Measurements from ENCODE around the gene NUDT21. TPM values are rescaled to one million over a fixed set of nuclear protein-coding genes. Genes with fewer than 3 reads are reported as not detected.
"Not testable (repeated sequence)": the region's sequence is repeated elsewhere in the genome, so short reads cannot be mapped to it uniquely, and the experiment has no call there.

Gene NUDT21
- total RNA-seq, 4 donors from 2014 or later: 24.3 to 71.5 (median 35.9) TPM

DNA sequence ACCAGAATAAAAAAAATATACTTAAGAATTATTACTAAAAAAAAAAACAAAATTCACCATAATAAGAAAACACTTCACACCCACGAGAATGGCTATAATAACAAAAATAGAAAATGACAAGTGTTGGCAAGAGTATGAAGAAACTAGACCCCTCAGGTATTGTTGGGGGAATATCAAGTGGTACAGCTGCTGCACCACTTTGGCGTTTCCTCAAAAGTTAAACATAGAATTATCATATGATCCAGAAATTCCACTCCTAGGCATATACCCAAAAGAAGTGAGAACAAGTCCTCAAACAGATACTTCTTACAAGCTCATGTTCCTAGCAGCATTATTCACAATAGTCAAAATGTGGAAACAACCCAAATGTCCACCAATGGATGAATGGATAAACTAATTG lies 52.1 kb downstream of the NUDT21 start:
- intact Hi-C loops (cut with DNase I; ENCODE audit: low total_unique reads) (no loop called here), in situ Hi-C loops (cut with MboI; ENCODE audit: low sequenced_read_pairs in 4 of 4) (no loop called here)
- TF ChIP-seq CTCF (IDR thresholded peaks at IDR 0.05 in 4 of 5, conservative IDR thresholded peaks at IDR 0.05 in 1 of 5) (no peak), POLR2A (IDR thresholded peaks at IDR 0.05) (no peak)
- ATAC-seq (peak; percentile 89 to 90), DNase-seq (peak in 1 of 2 donors; percentile 45)
- Histone ChIP-seq H3K9me3 (no peaks in the 10 kb centered on the region), H3K4me3 (no peak overlapping the region), H3K27me3 (no peaks in the 10 kb centered on the region), H3K27ac (peak overlapping the region; percentile 80 to 90 (median 90)), H3K36me3 (peaks cover 6 to 36% of the 10 kb centered on the region in 2 donors), H3K4me1 (peaks cover 26 to 28% of the 10 kb centered on the region in 2 donors)

DNA sequence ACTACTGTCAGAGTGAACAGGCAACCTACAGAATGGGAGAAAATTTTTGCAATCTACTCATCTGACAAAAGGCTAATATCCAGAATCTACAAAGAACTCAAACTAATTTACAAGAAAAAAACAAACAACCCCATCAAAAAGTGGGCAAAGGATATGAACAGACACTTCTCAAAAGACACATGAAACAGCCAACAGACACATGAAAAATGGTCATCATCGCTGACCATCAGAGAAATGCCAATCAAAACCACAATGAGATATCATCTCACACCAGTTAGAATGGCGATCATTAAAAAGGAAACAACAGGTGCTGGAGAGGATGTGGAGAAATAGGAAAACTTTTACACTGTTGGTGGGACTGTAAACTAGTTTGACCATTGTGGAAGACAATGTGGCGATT lies 54.4 kb downstream of the NUDT21 start:
- in situ Hi-C loops (cut with MboI; ENCODE audit: low sequenced_read_pairs in 4 of 4); DNase-seq; ATAC-seq; H3K4me3 ChIP-seq; H3K27me3 ChIP-seq; H3K9me3 ChIP-seq; intact Hi-C loops (cut with DNase I; ENCODE audit: low total_unique reads): not testable (repeated sequence)
- peak overlapping the region in 3 of 4 donors; percentile 49 to 69 (median 55) for H3K27ac ChIP-seq
- H3K4me1 ChIP-seq: peaks cover 23 to 26% of the 10 kb centered on the region in 2 donors
- peaks cover 0 to 16% of the 10 kb centered on the region in 2 donors for H3K36me3 ChIP-seq

- TF ChIP-seq POLR2A (IDR thresholded peaks at IDR 0.05) (no peak), CTCF (IDR thresholded peaks at IDR 0.05 in 4 of 5, conservative IDR thresholded peaks at IDR 0.05 in 1 of 5) (no peak)
- H3K4me1 ChIP-seq: peaks cover 0 to 8% of the 10 kb centered on the region in 2 donors
- intact Hi-C loops (cut with DNase I; ENCODE audit: low total_unique reads): no loop called here
- no peaks in the 10 kb centered on the region for H3K27me3 ChIP-seq
- H3K4me3 ChIP-seq: no peak overlapping the region
- peaks cover 6 to 58% of the 10 kb centered on the region in 2 donors for H3K36me3 ChIP-seq
- H3K27ac ChIP-seq: peak overlapping the region in 1 of 4 donors; percentile 16
- in situ Hi-C loops (cut with MboI; ENCODE audit: low sequenced_read_pairs in 4 of 4): no loop called here
- DNase-seq (no peak), ATAC-seq (peak in 1 of 2 donors; percentile 78)
- H3K9me3 ChIP-seq: no peaks in the 10 kb centered on the region
Measured at GRCh38 chr16:56389554-56389953, 61.6 kb downstream of the NUDT21 start.

- DNase-seq (no peak), ATAC-seq (no peak)
- H3K9me3 ChIP-seq: no peaks in the 10 kb centered on the region
- TF ChIP-seq CTCF (IDR thresholded peaks at IDR 0.05 in 4 of 5, conservative IDR thresholded peaks at IDR 0.05 in 1 of 5) (no peak), POLR2A (IDR thresholded peaks at IDR 0.05) (no peak)
- H3K4me3 ChIP-seq: no peak overlapping the region
- in situ Hi-C loops (cut with MboI; ENCODE audit: low sequenced_read_pairs in 4 of 4): no loop called here
- peaks cover 6 to 70% of the 10 kb centered on the region in 2 donors for H3K36me3 ChIP-seq
- intact Hi-C loops (cut with DNase I; ENCODE audit: low total_unique reads): no loop called here
- H3K27ac ChIP-seq: no peak overlapping the region
- H3K27me3 ChIP-seq: no peaks in the 10 kb centered on the region
- H3K4me1 ChIP-seq: peaks cover 0 to 8% of the 10 kb centered on the region in 2 donors
Measured at GRCh38 chr16:56388209-56388608, 62.9 kb downstream of the NUDT21 start.

DNA sequence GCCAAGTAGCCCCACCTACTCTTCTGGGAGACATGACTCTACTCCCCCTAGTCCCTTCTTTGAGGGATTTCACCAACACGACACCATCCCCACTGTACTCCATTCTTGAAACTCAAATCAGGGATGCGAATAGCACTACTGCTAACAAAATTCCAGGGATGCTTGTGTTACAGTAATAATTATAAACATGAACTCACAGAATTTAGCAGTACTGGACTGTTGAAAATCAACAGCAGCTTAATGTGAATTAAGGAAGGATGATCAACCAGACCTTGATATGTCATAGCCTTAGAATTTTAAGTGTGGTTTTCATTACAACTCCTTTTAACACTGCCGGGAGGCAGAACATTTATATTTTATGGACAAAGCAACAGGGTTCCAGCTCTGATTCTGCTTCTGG lies 63.7 kb downstream of the NUDT21 start:
- no peaks in the 10 kb centered on the region for H3K9me3 ChIP-seq
- H3K27ac ChIP-seq: no peak overlapping the region
- no peak for DNase-seq
- peaks cover 0 to 8% of the 10 kb centered on the region in 2 donors for H3K4me1 ChIP-seq
- no peak for TF ChIP-seq POLR2A (IDR thresholded peaks at IDR 0.05)
- no peak for TF ChIP-seq CTCF (IDR thresholded peaks at IDR 0.05 in 4 of 5, conservative IDR thresholded peaks at IDR 0.05 in 1 of 5)
- no peaks in the 10 kb centered on the region for H3K27me3 ChIP-seq
- intact Hi-C loops (cut with DNase I; ENCODE audit: low total_unique reads): no loop called here
- in situ Hi-C loops (cut with MboI; ENCODE audit: low sequenced_read_pairs in 4 of 4): no loop called here
- peaks cover 6 to 79% of the 10 kb centered on the region in 2 donors for H3K36me3 ChIP-seq
- no peak overlapping the region for H3K4me3 ChIP-seq
- ATAC-seq: no peak

All from gastrocnemius medialis (tissue), 4 donors.